SK-N-SH treated with all-trans-retinoic acid at 6 μM for 48 hours (cell line): ENCODE measurements around the gene RIPOR2.

Experiments
- ATAC-seq: fragments of 200-7000 bp; cut with Tn5 transposase; 3 replicates; pipeline ENCODE4 v1.9.1; 2020; ENCODE audit warnings: mild to moderate bottlenecking, moderate library complexity
- CREB5 ChIP-seq: fragments of 250-450 bp; sonication (Bioruptor Pico); IDR thresholded peaks from 2 replicates; pipeline ENCODE4 v1.5.1; 2020; ENCODE audit warnings: low read depth, mild to moderate bottlenecking, moderate library complexity
- CSDC2 ChIP-seq: fragments of 250-450 bp; sonication (Bioruptor Pico); IDR thresholded peaks from 2 replicates; pipeline ENCODE4 v1.5.0; 2020; ENCODE audit warnings: mild to moderate bottlenecking, moderate library complexity
- ESRRG ChIP-seq: fragments of 250-450 bp; sonication (Bioruptor Pico); IDR thresholded peaks from 2 replicates; pipeline ENCODE4 v1.6.1; 2021; ENCODE audit warnings: mild to moderate bottlenecking
- GLIS3 ChIP-seq: fragments of 250-450 bp; sonication (Bioruptor Pico); IDR thresholded peaks from 2 replicates; pipeline ENCODE4 v1.5.0; 2020; ENCODE audit warnings: mild to moderate bottlenecking, moderate library complexity
- ISL1 ChIP-seq: fragments of 250-450 bp; sonication (Bioruptor Pico); IDR thresholded peaks from 2 replicates; pipeline ENCODE4 v2.1.2; 2022; ENCODE audit warnings: mild to moderate bottlenecking, moderate library complexity
- PATZ1 ChIP-seq: fragments of 250-450 bp; sonication (Bioruptor Pico); IDR thresholded peaks from 2 replicates; pipeline ENCODE4 v1.8.0; 2020; ENCODE audit warnings: mild to moderate bottlenecking, moderate library complexity, borderline replicate concordance
- POU6F1 ChIP-seq: fragments of 250-450 bp; sonication (Bioruptor Pico); IDR thresholded peaks from 2 replicates; pipeline ENCODE4 v1.8.0; 2021; ENCODE audit warnings: low read depth, mild to moderate bottlenecking, moderate library complexity, borderline replicate concordance
- RARB ChIP-seq: fragments of 250-450 bp; sonication (Bioruptor Pico); IDR thresholded peaks from 2 replicates; pipeline ENCODE4 v1.8.0; 2021; ENCODE audit warnings: mild to moderate bottlenecking, moderate library complexity
- TCF4 ChIP-seq: fragments of 250-450 bp; sonication (Bioruptor Pico); IDR thresholded peaks from 2 replicates; pipeline ENCODE4 v1.8.0; 2021; ENCODE audit warnings: mild to moderate bottlenecking, moderate library complexity, borderline replicate concordance
- TOX ChIP-seq: fragments of 250-450 bp; sonication (Bioruptor Pico); IDR thresholded peaks from 2 replicates; pipeline ENCODE4 v1.8.0; 2021; ENCODE audit warnings: mild to moderate bottlenecking, moderate library complexity, borderline replicate concordance
- ZC3H10 ChIP-seq: fragments of 250-450 bp; sonication (Bioruptor Pico); IDR thresholded peaks from 2 replicates; pipeline ENCODE4 v1.5.1; 2021; ENCODE audit warnings: mild to moderate bottlenecking, moderate library complexity
- ZFP3 ChIP-seq: fragments of 250-450 bp; sonication (Bioruptor Pico); IDR thresholded peaks from 2 replicates; pipeline ENCODE4 v1.5.0; 2020; ENCODE audit warnings: mild to moderate bottlenecking, moderate library complexity
- ZFP30 ChIP-seq: fragments of 450-650 bp; formaldehyde crosslinking; IDR thresholded peaks from 2 replicates; pipeline ENCODE4 v1.5.0; 2022; ENCODE audit warnings: mild to moderate bottlenecking, moderate library complexity
- ZNF565 ChIP-seq: fragments of 450-650 bp; formaldehyde crosslinking; conservative IDR thresholded peaks from 2 replicates; pipeline ENCODE4 v1.5.0; 2020; ENCODE audit warnings: low read depth, mild to moderate bottlenecking, moderate library complexity

Gene RIPOR2

GRCh38 chr6:24902782-24903181, 33.0 kb downstream of the RIPOR2 start:
- TF ChIP-seq ISL1 (CRISPR knock-in tag) (no peak), POU6F1 (no peak), RARB (CRISPR knock-in tag) (no peak), GLIS3 (CRISPR knock-in tag) (no peak), ZC3H10 (no peak), ZFP30 (CRISPR knock-in tag) (no peak), ESRRG (CRISPR knock-in tag) (no peak), TOX (CRISPR knock-in tag) (no peak)
- peak; percentile 69; the same call in 2 of the 3 replicates for ATAC-seq

GRCh38 chr6:24901698-24902328, 33.9 kb downstream of the RIPOR2 start:
- TF ChIP-seq ZFP3 (CRISPR knock-in tag) (no peak), GLIS3 (CRISPR knock-in tag) (no peak), TOX (CRISPR knock-in tag) (no peak), PATZ1 (CRISPR knock-in tag) (no peak), ISL1 (CRISPR knock-in tag) (no peak), POU6F1 (no peak)
- no peak for ATAC-seq

- ATAC-seq = no peak
- TF ChIP-seq CREB5 (no peak), ZC3H10 (no peak), TOX (CRISPR knock-in tag) (no peak), TCF4 (CRISPR knock-in tag) (no peak), CSDC2 (CRISPR knock-in tag) (no peak)
These were observed 34.7 kb downstream of the RIPOR2 start for GRCh38 chr6:24900917-24901697.

- TF ChIP-seq ZC3H10 (no peak), ZNF565 (CRISPR knock-in tag) (no peak), POU6F1 (no peak), ZFP3 (CRISPR knock-in tag) (no peak)
- ATAC-seq = no peak
These were observed 35.8 kb downstream of the RIPOR2 start for GRCh38 chr6:24899997-24900325.

- ATAC-seq = no peak
- TF ChIP-seq CREB5 (no peak), TCF4 (CRISPR knock-in tag) (peak; percentile 66), CSDC2 (CRISPR knock-in tag) (no peak), ESRRG (CRISPR knock-in tag) (no peak)
These were observed 36.4 kb downstream of the RIPOR2 start for GRCh38 chr6:24899136-24899996.
